ENCODE results near the gene INTS6.

INTS6 gene

GRCh38 chr13:51397262-51397941 is 55.4 kb downstream of the INTS6 start:
- DNase-seq: no peak

- DNase-seq: no peak
Measured at GRCh38 chr13:51396352-51396751, 56.5 kb downstream of the INTS6 start.

GRCh38 chr13:51394724-51395123 is 58.1 kb downstream of the INTS6 start:
- no peak for DNase-seq

- no peak for DNase-seq
Measured at GRCh38 chr13:51385114-51385513, 67.7 kb downstream of the INTS6 start.

GRCh38 chr13:51380269-51380668 is 72.6 kb downstream of the INTS6 start:
- no peak for DNase-seq

GRCh38 chr13:51373451-51373850 is 79.4 kb downstream of the INTS6 start:
- no peak for DNase-seq

- DNase-seq: no peak
Measured at GRCh38 chr13:51371768-51372399, 81.0 kb downstream of the INTS6 start.

- DNase-seq: no peak
Measured at GRCh38 chr13:51370811-51371210, 82.0 kb downstream of the INTS6 start.

GRCh38 chr13:51370116-51370515 is 82.7 kb downstream of the INTS6 start:
- no peak for DNase-seq

GRCh38 chr13:51364404-51365008 is 88.3 kb downstream of the INTS6 start:
- DNase-seq: no peak

- no peak for DNase-seq
Measured at GRCh38 chr13:51363625-51364024, 89.2 kb downstream of the INTS6 start.

GRCh38 chr13:51361106-51361505 is 91.7 kb downstream of the INTS6 start:
- DNase-seq: no peak

- no peak for DNase-seq
Measured at GRCh38 chr13:51360489-51360888, 92.3 kb downstream of the INTS6 start.

- DNase-seq: no peak
Measured at GRCh38 chr13:51359352-51359751, 93.5 kb downstream of the INTS6 start.

- DNase-seq: no peak
Measured at GRCh38 chr13:51357928-51358595, 94.8 kb downstream of the INTS6 start.

- no peak for DNase-seq
Measured at GRCh38 chr13:51355217-51355616, 97.6 kb downstream of the INTS6 start.

- DNase-seq: no peak
Measured at GRCh38 chr13:51349016-51349415, 103.8 kb downstream of the INTS6 start.

- DNase-seq: no peak
Measured at GRCh38 chr13:51348069-51348967, 104.5 kb downstream of the INTS6 start.

- DNase-seq: no peak
Measured at GRCh38 chr13:51347099-51347498, 105.7 kb downstream of the INTS6 start.

GRCh38 chr13:51346397-51346796 is 106.4 kb downstream of the INTS6 start:
- DNase-seq: no peak

GRCh38 chr13:51343475-51343874 is 109.4 kb downstream of the INTS6 start:
- DNase-seq: no peak

- DNase-seq: no peak
Measured at GRCh38 chr13:51342706-51343105, 110.1 kb downstream of the INTS6 start.

GRCh38 chr13:51341791-51342190 is 111.0 kb downstream of the INTS6 start:
- DNase-seq: no peak
